ENCODE measurements around the gene TLR8. TPM values are rescaled to one million over a fixed set of nuclear protein-coding genes. Genes with fewer than 3 reads are reported as not detected.

Gene TLR8
- total RNA-seq, 1 donor from 2014 or later, result 35.4 TPM

GRCh38 chrX:12891915-12892506 is 14.4 kb upstream of the TLR8 start:
- ATAC-seq, result no peak
- intact Hi-C loops (cut with DNase I), result no loop called here

GRCh38 chrX:12892716-12893115 is 13.7 kb upstream of the TLR8 start:
- no peak overlapping the region for H3K27ac ChIP-seq
- H3K4me1 ChIP-seq, result no peaks in the 10 kb centered on the region
- TF ChIP-seq CTCF (IDR thresholded peaks at IDR 0.05), result no peak
- no peak for ATAC-seq
- no peak for DNase-seq
- H3K9me3 ChIP-seq, result no peaks in the 10 kb centered on the region
- intact Hi-C loops (cut with DNase I), result no loop called here
- no peak overlapping the region for H3K4me3 ChIP-seq
- no peaks in the 10 kb centered on the region for H3K27me3 ChIP-seq (ENCODE audit: low read depth)
- H3K36me3 ChIP-seq, result no peaks in the 10 kb centered on the region

More at GRCh38 chrX:12891915-12892506, 14.4 kb upstream of the TLR8 start:
- no peaks in the 10 kb centered on the region for H3K9me3 ChIP-seq
- H3K27ac ChIP-seq, result no peak overlapping the region
- no peak overlapping the region for H3K4me3 ChIP-seq
- no peak for DNase-seq
- TF ChIP-seq CTCF (IDR thresholded peaks at IDR 0.05), result no peak
- H3K27me3 ChIP-seq (ENCODE audit: low read depth), result no peaks in the 10 kb centered on the region
- H3K36me3 ChIP-seq, result no peaks in the 10 kb centered on the region
- no peaks in the 10 kb centered on the region for H3K4me1 ChIP-seq

- peak; percentile 59 for TF ChIP-seq CTCF (IDR thresholded peaks at IDR 0.05)
- Histone ChIP-seq H3K36me3 (no peaks in the 10 kb centered on the region), H3K4me1 (no peaks in the 10 kb centered on the region), H3K27ac (no peak overlapping the region), H3K4me3 (no peak overlapping the region), H3K27me3 (ENCODE audit: low read depth) (no peaks in the 10 kb centered on the region), H3K9me3 (no peaks in the 10 kb centered on the region)
- DNase-seq, result peak; percentile 55
- intact Hi-C loops (cut with DNase I), result no loop called here
- ATAC-seq, result peak; percentile 57 to 65
Measured at GRCh38 chrX:12894074-12895030, 12.1 kb upstream of the TLR8 start.

GRCh38 chrX:12895866-12896265 is 10.6 kb upstream of the TLR8 start:
- TF ChIP-seq CTCF (IDR thresholded peaks at IDR 0.05), result no peak
- Histone ChIP-seq H3K27me3 (ENCODE audit: low read depth) (no peaks in the 10 kb centered on the region), H3K4me3 (no peak overlapping the region), H3K36me3 (no peaks in the 10 kb centered on the region), H3K27ac (no peak overlapping the region), H3K4me1 (no peaks in the 10 kb centered on the region), H3K9me3 (no peaks in the 10 kb centered on the region)
- DNase-seq, result no peak
- ATAC-seq, result no peak
- intact Hi-C loops (cut with DNase I), result no loop called here

GRCh38 chrX:12896935-12897334 is 9.5 kb upstream of the TLR8 start:
- intact Hi-C loops (cut with DNase I), result no loop called here
- H3K4me1 ChIP-seq, result no peaks in the 10 kb centered on the region
- H3K36me3 ChIP-seq, result no peaks in the 10 kb centered on the region
- ATAC-seq (peak in 1 of 2 donors; percentile 51), DNase-seq (no peak)
- H3K27ac ChIP-seq, result no peak overlapping the region
- H3K9me3 ChIP-seq, result no peaks in the 10 kb centered on the region
- no peaks in the 10 kb centered on the region for H3K27me3 ChIP-seq (ENCODE audit: low read depth)
- no peak overlapping the region for H3K4me3 ChIP-seq
- no peak for TF ChIP-seq CTCF (IDR thresholded peaks at IDR 0.05)
